C1 segment of cervical spinal cord (tissue), 14 donors: ENCODE results near the gene ZNF512B.

Source experiments
- DNase-seq, 14 donors: peaks; one replicate each; lab custom pipeline; 2025; lab: John Stamatoyannopoulos, UW

The ZNF512B gene

DNA sequence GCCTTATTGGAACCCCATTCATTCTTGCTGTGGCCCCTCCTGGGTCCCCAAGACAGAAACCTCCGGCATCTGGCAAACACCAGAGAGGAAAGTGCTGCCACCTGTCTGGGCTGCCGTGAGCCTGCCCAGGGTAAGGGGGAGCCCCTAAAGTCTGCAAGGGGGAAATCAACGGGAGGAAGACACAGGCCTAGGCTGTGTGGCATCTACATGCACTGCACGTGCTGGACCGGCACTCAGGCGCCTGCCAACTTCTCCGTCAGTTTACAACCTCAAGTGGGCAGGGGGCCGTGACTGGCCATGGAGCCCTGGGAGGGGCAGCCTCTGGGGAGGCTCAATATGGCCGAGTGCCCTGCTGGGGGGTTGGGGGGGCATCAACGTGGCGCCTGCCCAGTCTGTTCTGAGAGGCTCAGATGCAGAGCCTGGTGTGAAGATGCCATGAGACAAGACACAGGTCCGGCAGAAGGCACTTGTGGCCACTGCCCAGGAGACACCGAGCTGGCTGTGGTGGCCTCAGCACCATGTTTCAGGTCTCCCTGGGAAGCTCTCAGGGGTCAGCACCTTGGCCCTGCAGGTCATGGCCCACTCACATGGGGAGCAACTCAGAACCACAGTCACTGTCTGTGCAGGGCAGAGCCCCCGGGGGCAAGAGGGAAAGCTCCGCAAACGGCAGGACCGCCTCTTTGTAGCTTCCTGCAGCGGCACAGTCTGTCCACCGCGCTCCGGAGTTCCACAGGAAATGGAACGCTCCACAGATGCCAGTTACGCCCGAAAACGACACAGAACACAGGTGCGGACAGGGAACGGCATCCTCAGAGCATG, 21.9 kb downstream of the ZNF512B start:
- DNase-seq = peak in 10 of 14 donors; percentile 11 to 81 (median 44)

DNA sequence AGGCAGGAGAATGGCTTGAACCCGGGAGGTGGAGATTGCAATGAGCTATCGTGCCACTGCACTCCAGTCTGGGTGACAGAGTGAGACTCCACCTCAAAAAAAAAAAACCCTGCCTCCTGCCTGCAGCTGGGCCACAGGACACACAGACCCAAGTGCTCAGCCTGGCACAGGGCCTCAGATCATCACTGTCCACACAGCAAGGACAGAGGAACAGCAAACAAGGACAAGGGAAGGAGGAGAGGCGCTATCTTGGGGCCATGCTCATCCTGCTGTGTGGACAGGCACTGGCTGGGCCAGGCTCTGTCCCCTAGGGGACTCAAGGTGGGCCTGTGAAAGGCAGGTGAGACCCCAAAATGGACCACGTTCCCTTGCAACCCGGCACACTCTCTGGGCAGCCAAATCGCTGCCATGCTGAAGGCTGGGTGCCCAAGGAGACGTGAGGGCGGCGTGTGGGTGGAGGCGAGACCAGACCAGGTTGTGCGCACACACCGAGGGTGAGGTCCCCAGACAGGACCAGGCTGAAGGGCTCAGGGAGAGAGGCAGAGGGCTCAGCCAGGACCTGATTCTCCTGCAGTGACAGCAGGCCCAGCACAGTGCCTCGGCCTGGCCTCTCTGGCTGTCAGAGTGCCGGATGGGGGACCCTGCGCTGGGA, 22.6 kb downstream of the ZNF512B start:
- no peak for DNase-seq

DNA sequence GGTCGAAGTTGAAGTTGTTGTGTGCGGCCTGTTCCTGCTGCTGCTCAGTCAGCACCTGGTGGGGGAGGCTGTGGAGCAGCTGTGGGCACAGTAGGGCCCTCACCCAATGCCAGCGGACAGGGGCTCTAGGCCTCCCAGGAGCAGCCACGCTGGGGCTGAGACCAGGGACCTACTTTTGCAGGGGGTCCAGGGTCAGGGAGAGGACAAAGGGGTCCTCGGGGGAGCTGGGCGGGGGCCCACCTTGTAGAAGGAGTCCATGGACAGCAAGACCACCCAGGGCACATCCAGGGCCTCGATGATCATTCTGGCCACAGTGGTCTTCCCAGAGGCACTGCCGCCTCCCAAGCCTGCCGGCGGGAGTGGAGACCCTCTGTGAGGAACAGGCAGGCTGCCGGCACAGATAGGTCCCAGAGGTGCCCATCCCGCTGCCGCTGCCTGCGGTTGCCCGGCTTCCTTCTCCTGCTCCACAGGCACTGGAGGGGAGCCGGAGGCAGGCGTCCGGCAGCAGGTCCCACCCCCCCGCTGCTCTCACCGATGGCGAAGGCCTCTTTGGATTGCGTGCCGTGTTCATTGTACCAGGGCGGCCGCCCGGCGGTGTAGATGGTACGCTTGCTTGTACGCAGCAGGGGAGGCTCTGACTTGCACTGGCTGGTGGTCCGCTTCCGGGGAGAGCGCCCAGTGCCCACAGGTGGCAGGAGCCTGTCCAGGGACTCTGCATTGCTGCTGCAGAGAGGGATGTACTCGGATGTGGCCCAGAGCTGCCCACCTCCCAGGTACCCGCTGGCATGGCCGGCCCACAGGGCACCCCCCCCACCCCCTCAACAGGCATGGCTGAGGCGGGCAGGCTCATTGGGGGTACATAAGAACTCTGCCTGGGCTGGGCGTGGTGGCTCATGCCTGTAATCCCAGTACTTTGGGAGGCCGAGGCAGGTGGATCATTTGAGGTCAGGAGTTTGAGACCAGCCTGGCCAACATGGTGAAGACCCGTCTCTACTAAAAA, 23.5 kb downstream of the ZNF512B start:
- no peak for DNase-seq

DNA sequence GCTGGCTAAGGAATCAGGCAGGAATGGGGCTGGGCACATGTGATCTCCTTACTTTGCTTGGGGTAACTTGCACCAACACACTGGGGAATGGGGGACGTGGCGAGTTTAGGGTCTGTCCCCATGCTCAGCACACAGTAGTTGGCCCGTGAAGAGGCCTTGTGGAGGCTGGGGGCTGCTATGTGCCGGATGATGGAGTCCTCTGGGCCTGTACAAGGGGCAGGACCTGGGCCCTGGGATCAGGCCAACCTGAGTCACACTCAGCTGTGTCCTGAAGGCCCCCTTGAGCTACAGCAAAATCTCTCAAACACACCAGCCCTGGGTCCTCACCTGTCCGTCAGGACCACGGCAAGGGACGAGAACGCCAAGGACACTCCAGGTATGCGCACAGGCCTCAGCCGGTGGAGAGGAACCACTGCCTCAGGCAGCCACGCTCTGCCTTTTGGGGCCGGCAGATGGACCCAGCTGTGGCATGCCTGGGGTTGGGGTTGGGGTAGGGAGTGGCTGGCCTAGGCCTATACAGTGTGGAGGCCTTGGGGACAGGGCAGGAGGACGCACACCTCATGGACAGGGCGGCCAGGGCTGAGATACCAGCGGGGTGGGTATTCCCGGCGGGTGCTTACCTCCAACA, 24.6 kb downstream of the ZNF512B start:
- DNase-seq = no peak

DNA sequence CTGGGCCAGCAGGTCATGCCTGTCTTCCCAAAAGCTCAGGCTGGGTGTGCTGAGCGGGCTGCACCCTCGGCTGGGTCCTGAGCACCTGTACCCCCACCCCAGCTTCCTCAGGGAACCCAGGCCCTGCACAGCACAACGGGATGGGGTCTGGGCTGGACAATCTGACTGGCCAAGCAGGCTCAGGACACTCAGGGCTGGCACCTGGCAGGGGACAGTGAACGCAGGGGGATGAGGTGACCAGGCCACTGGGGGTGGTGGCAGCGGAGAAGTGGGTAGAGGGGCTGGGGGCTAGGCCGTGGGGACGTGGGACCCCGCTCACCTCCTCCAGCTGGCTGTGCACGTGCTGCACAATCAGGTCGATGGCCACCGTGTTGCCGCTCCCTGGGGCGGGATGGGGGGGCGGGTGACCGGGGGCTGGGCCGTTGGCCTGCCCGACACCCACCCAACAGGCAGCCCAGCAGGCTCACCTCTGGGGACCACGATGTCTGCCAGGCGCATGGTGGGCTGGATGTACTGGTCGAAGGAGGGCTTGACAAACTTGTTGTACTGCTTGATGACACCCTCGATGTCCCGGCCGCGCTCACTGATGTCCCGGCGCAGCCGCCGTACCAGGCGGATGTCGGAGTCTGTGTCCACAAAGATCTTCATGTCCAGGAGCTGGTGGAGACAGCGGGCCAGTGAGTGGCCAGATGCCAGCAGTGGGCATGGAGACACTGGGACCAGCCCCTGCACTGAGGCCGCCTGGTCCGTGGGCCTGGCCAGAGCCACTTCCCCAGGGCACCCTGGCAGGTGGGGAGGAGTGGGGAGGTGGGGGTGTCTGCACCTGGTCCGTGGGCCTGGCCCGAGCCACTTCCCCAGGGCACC, 25.4 kb downstream of the ZNF512B start:
- DNase-seq = no peak

DNA sequence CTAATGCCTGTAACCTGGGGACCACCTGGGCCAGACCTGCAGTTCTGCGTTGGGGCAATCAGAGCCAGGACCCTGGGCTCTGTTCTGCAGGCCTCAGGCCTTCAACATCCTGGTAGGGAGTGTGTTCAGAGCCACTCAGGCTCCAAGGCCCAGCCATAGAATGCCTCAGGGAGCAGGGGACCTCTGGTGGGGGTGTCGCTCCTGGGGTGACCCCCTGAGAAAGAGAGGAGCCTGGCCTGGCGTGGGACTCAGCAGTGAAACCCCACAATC, 26.0 kb downstream of the ZNF512B start:
- no peak for DNase-seq

DNA sequence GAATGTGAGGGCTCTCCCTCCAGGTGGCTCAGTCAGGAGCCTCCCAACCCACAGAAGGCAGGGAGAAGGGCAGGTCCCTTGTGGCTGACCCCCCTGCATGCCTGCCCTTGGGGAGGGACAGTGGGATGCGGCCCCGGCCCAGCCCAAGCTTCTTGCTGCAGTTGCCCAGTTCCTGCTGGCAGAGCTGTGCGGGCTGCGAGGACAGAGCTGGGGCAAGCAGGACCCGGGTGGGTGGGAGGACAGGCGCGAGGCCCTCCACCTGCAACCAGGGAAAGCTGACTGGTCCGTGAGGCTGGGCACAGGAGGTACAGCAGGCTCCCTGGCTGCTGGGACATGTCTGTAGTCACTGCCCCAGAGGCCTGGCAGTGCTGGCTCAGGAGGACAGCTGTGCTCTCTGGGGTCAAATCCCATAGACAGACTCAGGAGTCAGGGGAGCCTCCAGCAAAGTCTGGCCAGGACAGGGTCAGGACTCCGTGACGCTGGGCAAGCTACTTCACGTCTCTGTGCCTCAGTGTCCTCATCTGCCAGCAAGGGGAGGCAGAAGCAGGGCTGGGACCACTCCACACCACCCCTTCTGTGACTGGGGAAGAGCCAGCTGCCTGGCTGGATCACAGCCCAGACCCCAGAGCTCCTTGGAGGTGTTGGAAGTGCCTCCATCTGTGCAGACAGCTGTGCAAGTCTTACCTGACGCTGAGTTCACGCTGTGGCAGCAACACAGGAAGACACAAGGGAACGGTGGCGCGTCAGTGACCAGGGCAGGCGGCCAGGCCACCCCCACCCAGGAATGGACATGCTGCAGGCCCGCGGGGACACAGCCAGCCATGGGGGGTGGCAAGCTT, 26.5 kb downstream of the ZNF512B start:
- DNase-seq = no peak

DNA sequence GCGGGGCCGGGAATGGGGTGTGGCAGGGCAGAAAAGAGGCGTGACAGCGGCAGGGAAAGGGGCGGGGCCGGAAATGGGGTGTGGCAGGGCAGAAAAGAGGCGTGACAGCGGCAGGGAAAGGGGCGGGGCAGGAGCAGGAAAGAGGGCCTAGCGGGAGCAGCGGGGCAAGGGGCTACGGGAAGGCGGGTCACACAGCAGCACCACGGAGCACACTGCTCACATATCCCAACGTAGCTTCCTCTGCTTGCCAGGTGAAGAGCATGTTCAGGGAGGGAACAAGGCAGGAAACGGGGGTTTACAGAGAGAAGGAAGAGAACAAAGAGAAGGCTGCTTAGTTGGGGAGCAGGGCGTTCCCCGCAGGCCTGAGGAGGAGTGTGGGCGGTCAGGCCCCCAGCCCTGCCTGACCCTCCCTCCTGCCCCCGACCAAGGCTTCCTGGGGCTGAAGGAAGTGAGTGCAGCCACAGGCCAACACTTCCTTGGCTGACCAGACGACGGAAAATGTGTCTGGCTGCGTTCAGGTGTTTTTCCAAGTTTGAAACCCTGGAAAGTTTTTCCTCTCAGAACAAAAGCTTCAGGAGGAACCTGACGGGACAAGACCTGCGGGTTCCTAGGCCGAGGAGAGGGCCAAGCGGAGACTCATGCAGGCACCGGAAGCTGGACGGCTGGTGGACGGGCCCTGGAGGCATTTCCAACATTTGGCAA, 27.3 kb downstream of the ZNF512B start:
- DNase-seq = no peak

DNA sequence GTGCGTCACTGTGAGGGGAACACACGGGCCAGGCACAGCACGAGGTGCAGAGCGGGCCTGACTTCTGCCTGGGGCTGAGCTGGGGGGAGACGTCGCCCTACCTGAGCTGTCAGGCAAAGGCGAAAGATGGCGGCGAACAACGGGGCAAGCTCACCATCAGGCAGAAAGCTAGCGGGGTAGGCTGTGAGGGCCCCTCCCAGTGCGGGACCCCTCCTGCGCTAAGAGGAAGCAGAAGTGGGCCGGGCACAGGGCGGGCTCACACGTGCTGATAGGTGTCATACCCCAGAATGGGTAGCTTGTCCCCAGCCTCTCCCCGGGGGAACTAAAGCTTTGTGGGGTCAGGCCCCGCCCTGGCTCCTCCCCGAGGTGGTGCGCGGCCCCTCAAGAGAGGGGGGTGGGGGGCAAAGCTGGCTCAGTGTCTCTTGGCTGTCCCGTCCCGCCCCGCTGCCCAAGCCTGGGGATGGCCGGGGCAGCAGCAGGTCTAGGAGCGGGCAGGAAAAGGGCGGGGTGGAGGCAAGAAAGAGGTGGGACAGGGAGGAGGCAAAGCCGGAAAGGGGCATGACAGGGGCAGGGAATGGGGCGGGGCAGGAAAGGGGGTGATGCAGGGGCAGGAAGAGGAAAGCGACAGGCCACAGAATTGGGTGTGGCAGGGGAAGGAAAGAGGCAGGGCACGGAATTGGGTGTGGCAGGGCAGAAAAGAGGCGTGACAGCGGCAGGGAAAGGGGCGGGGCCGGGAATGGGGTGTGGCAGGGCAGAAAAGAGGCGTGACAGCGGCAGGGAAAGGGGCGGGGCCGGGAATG, 28.2 kb downstream of the ZNF512B start:
- no peak for DNase-seq

DNA sequence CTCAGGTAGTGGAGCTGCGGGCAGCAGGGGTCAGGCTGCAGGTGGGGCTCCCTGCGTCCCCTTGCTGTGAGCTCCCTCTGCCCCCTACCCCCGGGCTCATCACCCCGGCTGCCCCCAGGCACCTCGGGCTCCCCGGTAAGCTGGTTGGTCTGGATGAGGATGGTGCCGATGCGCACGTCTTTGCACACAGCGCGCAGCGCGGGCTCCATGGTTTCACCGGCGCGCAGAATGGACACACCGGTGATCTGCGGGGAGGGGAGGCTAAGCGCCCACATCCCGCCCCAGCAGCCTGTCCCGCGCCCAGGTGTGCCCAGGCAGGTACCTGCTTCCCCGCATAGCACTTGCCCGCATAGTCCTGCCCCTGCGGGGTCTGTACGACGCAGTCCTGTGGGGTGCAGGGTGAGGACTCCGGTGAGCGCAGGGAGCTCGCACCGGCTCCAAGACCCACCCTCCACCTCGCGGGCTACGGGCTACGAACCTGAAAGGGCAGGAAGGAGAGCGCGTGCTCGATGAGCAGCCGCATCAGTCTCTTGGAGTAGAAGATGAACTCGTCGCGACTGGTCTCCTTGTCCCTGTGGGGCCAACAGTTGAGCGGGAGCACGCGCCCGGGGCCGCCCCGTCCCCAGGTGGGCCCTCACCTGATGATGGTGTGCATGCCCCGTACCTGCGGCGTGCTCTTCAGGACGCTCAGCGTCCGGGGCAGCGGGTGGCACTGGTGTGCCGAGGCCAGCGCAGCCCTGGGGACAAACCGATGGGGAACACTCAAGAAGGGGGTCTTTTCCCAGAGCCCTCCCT, 29.1 kb downstream of the ZNF512B start:
- DNase-seq = no peak

DNA sequence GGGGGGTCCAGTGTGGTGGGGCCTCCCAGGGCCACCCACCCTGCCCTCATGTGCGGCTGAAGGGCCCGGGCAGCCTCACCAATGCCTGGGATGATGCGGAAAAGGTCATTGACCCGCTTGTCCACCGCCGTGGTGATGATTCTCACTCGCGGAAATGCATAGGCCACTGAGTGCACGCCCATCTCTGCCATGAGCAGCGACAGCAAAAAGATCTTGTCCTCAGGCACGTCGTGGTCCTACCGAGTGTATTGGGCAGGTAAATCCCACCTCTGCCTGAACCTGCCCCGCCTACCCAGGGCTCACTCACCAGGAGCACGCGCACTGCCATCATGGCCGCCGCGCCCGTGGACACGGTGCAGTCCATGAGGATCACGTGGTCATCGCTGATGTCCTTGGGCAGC, 29.7 kb downstream of the ZNF512B start:
- DNase-seq = no peak

DNA sequence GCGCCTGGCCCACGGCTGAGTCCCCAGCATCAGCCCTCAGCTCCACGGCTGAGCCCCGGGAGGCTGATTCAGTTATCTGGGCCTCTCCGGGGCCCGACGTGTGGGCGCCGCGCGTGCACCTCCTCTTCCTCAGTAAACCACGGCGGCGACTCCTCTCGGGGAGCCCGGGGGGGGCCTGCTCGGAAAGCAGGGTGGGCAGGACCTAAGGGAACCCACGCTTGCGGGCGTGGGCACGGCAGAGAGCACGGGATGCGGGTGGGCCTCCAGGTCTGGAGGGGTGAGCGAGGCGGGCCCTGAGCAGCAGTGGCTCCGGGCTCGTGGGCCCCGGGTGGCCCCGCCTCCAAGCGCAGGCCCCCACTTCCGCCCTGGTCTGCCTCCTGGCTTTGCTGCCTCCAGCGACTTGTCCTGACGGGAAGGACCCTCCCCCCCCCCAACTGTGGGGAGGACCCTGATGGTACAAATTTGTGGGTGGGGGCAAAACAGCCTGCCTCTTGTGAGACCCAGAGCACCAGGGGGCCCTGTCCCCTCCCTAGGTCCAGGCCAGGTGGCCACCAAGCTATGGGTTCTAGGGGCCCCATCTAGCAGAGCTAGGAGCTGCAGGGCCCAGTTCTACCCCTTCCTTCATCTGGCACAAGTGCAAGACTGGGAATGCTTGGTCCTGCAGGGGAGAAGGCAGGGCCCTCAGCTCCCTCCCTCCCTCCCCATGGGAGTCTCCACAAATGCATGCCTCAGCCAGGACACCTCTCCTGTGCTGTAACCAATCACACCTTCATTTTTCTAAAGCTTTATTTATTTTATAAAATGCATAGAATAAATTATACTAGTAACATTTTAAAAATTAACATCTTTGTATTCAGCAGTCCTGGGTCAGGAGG, 30.4 kb downstream of the ZNF512B start:
- DNase-seq = no peak

DNA sequence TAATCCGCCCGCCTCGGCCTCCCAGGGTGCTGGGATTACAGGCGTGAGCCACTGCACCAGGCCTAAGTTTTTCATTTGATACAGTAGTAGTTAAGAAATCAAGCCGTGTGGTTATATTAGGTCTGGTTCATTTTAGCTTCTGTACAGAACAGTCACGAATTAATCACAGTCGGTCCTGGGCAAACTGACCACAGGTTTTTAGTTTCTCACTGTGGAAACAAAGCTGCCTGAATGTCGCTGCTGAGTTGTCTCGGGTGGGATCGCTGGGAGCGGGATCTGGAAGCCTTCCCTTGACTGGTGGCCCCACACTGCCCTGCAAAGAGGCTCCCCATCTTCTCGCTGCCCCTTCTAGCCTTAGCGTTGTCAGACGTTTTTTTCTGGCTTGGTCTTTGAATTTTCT, 32.1 kb downstream of the ZNF512B start:
- DNase-seq = no peak

DNA sequence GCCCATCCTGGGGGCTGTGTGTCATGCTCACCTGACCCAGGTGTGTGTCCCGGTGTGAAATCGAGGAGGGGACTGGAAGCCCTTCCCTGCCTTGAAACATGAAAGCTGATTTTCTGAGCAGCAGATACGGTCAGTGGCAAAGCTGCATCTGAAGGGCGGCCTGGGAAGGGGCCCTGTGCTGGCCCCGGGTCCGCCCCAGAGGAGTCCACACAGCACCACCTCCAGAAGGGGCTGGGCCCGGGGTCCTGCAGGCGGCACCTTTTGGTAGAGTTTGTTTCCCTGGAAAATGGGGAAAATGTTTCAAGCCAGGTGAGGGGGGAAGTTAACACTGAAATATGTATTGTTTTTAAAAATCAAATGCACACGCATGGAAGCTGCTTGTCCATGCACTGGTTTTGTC, 34.3 kb downstream of the ZNF512B start:
- no peak for DNase-seq

DNA sequence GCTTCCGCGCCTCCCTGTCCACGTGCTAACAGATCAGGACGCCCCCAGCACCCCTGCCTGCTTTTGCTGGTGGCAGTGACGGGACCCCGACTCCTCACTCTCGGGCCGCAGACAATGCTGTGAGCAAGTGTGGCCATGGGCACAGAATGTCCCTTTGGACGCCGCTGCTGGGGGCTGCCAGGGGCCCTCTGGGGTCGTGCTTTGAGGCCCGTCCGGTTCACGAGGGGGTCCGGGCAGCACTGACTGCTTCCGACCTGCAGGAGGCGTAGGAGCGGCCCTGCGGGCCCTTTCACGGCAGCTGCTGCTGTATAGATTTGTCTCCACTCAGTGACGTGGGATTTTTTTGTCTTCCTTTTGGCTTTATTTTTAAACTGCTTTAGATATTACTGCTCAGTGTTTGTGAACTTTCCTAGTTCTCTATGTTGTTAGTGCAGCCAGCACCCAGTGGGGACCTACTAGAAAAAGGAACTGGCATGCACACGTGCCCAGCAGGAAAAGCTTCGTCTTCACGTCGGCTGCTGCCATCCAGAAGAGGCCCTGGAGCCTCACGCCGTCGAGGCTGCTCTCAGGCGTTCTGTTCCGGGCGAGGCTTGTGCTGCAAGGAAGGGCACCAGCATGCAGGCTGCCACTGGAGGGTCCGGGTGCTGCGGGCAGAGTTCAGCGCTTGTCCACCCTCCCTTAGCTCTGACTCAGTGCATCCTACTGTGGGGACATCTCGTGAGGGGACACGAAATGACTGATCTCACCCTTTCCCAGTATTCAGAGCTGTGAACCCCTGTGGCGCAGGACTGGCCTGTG, 35.3 kb downstream of the ZNF512B start:
- no peak for DNase-seq

DNA sequence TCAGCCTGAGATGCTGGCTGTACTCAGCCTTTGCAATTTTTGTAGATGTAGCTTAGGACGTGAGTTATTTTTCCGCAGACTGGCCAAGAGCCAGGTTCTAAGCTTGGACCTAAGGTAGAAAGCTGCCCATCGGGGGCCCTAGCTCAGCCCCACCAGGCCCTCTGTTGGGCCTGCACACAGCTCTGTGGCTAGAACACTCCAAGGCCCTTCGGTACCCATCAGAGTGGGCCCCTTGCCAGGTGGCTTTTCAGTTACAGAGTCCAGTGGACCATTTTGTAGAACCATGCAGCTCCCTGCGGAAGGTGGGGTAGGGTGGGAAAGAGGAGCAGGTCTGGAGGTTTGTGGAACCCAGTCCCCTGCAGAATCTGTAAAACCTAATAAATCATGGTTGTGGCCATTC, 36.1 kb downstream of the ZNF512B start:
- peak in 1 of 14 donors; percentile 44 for DNase-seq
